SHP77 treated with DMSO at 0.1 percent for 48 hours (cell line): ENCODE results near the gene ARGLU1.

ENCODE experiments used
- DNase-seq: peaks from one replicate; lab custom pipeline; 2025; lab: John Stamatoyannopoulos, UW

Gene ARGLU1

GRCh38 chr13:106524108-106524507 lies 43.8 kb downstream of the ARGLU1 start:
- no peak for DNase-seq

GRCh38 chr13:106523576-106523975 lies 44.4 kb downstream of the ARGLU1 start:
- no peak for DNase-seq

- no peak for DNase-seq
Observed at GRCh38 chr13:106522898-106523525, 44.9 kb downstream of the ARGLU1 start.

GRCh38 chr13:106522112-106522705 lies 45.7 kb downstream of the ARGLU1 start:
- no peak for DNase-seq

GRCh38 chr13:106521095-106521799 lies 46.7 kb downstream of the ARGLU1 start:
- no peak for DNase-seq

- no peak for DNase-seq
Observed at GRCh38 chr13:106520251-106521054, 47.5 kb downstream of the ARGLU1 start.

- no peak for DNase-seq
Observed at GRCh38 chr13:106518512-106518911, 49.4 kb downstream of the ARGLU1 start.

- DNase-seq = no peak
Observed at GRCh38 chr13:106517109-106517847, 50.7 kb downstream of the ARGLU1 start.

GRCh38 chr13:106515635-106516254 lies 52.2 kb downstream of the ARGLU1 start:
- no peak for DNase-seq

GRCh38 chr13:106514928-106515634 lies 52.9 kb downstream of the ARGLU1 start:
- DNase-seq = no peak

GRCh38 chr13:106513025-106513983 lies 54.6 kb downstream of the ARGLU1 start:
- no peak for DNase-seq

- no peak for DNase-seq
Observed at GRCh38 chr13:106507560-106508274, 60.2 kb downstream of the ARGLU1 start.

GRCh38 chr13:106506286-106506685 lies 61.7 kb downstream of the ARGLU1 start:
- no peak for DNase-seq

GRCh38 chr13:106505732-106506131 lies 62.2 kb downstream of the ARGLU1 start:
- DNase-seq = no peak

- no peak for DNase-seq
Observed at GRCh38 chr13:106505295-106505694, 62.6 kb downstream of the ARGLU1 start.

GRCh38 chr13:106503730-106504453 lies 64.0 kb downstream of the ARGLU1 start:
- no peak for DNase-seq

- no peak for DNase-seq
Observed at GRCh38 chr13:106503272-106503671, 64.7 kb downstream of the ARGLU1 start.

GRCh38 chr13:106500445-106500844 lies 67.5 kb downstream of the ARGLU1 start:
- no peak for DNase-seq
